Inflammatory macrophage treated with lipopolysaccharide for 4 hours (primary cell): ENCODE measurements around the gene FCMR.
"Not testable (repeated sequence)": the region's sequence is repeated elsewhere in the genome, so short reads cannot be mapped to it uniquely, and the experiment has no call there.

Experiments
- DNase-seq: peaks from one replicate; pipeline ENCODE4 v3.0.0-alpha.2; 2020

FCMR gene

GRCh38 chr1:206867239-206867638 is 54.5 kb downstream of the FCMR start:
- no peak for DNase-seq

GRCh38 chr1:206866062-206866461 is 55.7 kb downstream of the FCMR start:
- DNase-seq = no peak

- peak; percentile 79 for DNase-seq
These were observed 56.6 kb downstream of the FCMR start, which contains the start of gene IL20 for GRCh38 chr1:206864939-206865671. Gene IL20, plus strand, starts transcription at chr1:206865623. Its CDS starts 230 bp downstream, at chr1:206865853.

GRCh38 chr1:206863266-206863665 is 58.5 kb downstream of the FCMR start:
- DNase-seq = no peak

- no peak for DNase-seq
These were observed 61.6 kb downstream of the FCMR start for GRCh38 chr1:206860165-206860564.

- peak; percentile 93 for DNase-seq
These were observed 62.6 kb downstream of the FCMR start for GRCh38 chr1:206859082-206859521.

GRCh38 chr1:206856674-206857464 is 64.9 kb downstream of the FCMR start:
- DNase-seq = no peak

GRCh38 chr1:206855859-206856258 is 65.9 kb downstream of the FCMR start:
- DNase-seq = peak; percentile 28

- DNase-seq = no peak
These were observed 67.2 kb downstream of the FCMR start for GRCh38 chr1:206854401-206855129.

GRCh38 chr1:206853696-206854095 is 68.0 kb downstream of the FCMR start:
- DNase-seq = not testable (repeated sequence)
